IMR-90 (cell line): Measurements from ENCODE around the gene COL28A1. TPM values are rescaled to one million over a fixed set of nuclear protein-coding genes. Genes with fewer than 3 reads are reported as not detected.
A peak's percentile ranks its signal among the peaks of the same experiment; 100 is the strongest.

Experiments used
- ATAC-seq: fragments of 200-7000 bp; cut with Tn5 transposase; 2 replicates; pipeline ENCODE4 v1.9.1; 2020; ENCODE audit warnings: low read depth, mild to moderate bottlenecking, moderate library complexity
- BruUV-seq: library from RNA; stranded (reverse); fragments of 400-500 nt; replicated peaks from 2 replicates; lab custom pipeline; 2021; lab: Mats Ljungman, UMichigan
- CTCF ChIA-PET: fragments of 300-600 bp; formaldehyde crosslinking; extraction: SDS; loops from one replicate; lab custom pipeline; 2021; ENCODE audit warnings: antibody characterized with exemption; lab: Yijun Ruan, JAX
- POLR2A ChIA-PET: fragments of 300-600 bp; sonication (Branson Sonifier 250); formaldehyde crosslinking; loops from one replicate; lab custom pipeline; 2022; ENCODE audit warnings: antibody characterized with exemption; ENCODE audit not compliant: unreplicated experiment; lab: Charles Lee
- DNase-seq: peaks from one replicate; pipeline ENCODE4 v3.0.0; 2013
- H2AFZ ChIP-seq: replicated peaks from 2 replicates; pipeline ENCODE3; 2013; ENCODE audit warnings: low read length, mild to moderate bottlenecking; ENCODE audit not compliant: poor library complexity
- H2AK5ac ChIP-seq: 2 replicates; pipeline ENCODE4 v1.6.1; 2013; ENCODE audit warnings: low read depth, low read length, inconsistent platforms
- H2AK9ac ChIP-seq: replicated peaks from 2 replicates; pipeline ENCODE3; 2013; ENCODE audit warnings: mild to moderate bottlenecking, low read depth, low read length, moderate library complexity; ENCODE audit not compliant: poor library complexity
- H2BK120ac ChIP-seq: 2 replicates; pipeline ENCODE4 v1.6.1; 2013; ENCODE audit warnings: low read depth, low read length, inconsistent platforms
- H2BK15ac ChIP-seq: 3 replicates; pipeline ENCODE4 v1.6.1; 2013; ENCODE audit warnings: low read depth, low read length, inconsistent platforms
- H2BK20ac ChIP-seq: 2 replicates; pipeline ENCODE4 v1.6.1; 2013; ENCODE audit warnings: low read depth, mild to moderate bottlenecking, inconsistent platforms, low read length, moderate library complexity
- H2BK5ac ChIP-seq: 2 replicates; pipeline ENCODE4 v1.6.1; 2013; ENCODE audit warnings: mild to moderate bottlenecking, low read depth, low read length, inconsistent platforms; ENCODE audit not compliant: poor library complexity, severe bottlenecking
- H3K14ac ChIP-seq: replicated peaks from 2 replicates; pipeline ENCODE4 v1.6.1; 2013; ENCODE audit warnings: low read depth, low read length, inconsistent platforms
- H3K18ac ChIP-seq: 2 replicates; pipeline ENCODE4 v1.6.1; 2013; ENCODE audit warnings: low read depth, low read length, control low read depth
- H3K23ac ChIP-seq: 2 replicates; pipeline ENCODE4 v1.6.1; 2013; ENCODE audit warnings: low read depth, low read length, inconsistent platforms
- H3K27ac ChIP-seq: 2 replicates; pipeline ENCODE4 v1.5.1; 2013; ENCODE audit warnings: mild to moderate bottlenecking, control low read depth, low read length; ENCODE audit not compliant: insufficient read depth
- H3K27me3 ChIP-seq: 2 replicates; pipeline ENCODE4 v1.6.1; 2013; ENCODE audit warnings: low read length; ENCODE audit not compliant: control insufficient read depth, insufficient read depth
- H3K36me3 ChIP-seq: 2 replicates; pipeline ENCODE4 v1.6.1; 2013; ENCODE audit warnings: low read length, mixed read lengths; ENCODE audit not compliant: control insufficient read depth, insufficient read depth
- H3K4ac ChIP-seq: 2 replicates; pipeline ENCODE4 v1.6.1; 2013; ENCODE audit warnings: low read depth, low read length, inconsistent platforms
- H3K4me1 ChIP-seq: 2 replicates; pipeline ENCODE4 v1.6.1; 2013; ENCODE audit warnings: low read length, mixed read lengths; ENCODE audit not compliant: control insufficient read depth, insufficient read depth
- H3K4me2 ChIP-seq: 2 replicates; pipeline ENCODE4 v1.6.1; 2013; ENCODE audit warnings: low read depth, mild to moderate bottlenecking, control low read depth, low read length, moderate library complexity
- H3K4me3 ChIP-seq: 2 replicates; pipeline ENCODE4 v1.5.1; 2013; ENCODE audit warnings: low read depth, mild to moderate bottlenecking, control low read depth, low read length, moderate library complexity; ENCODE audit not compliant: insufficient read depth
- H3K56ac ChIP-seq: 2 replicates; pipeline ENCODE4 v1.6.1; 2013; ENCODE audit warnings: low read length, inconsistent platforms; ENCODE audit not compliant: insufficient read depth; ENCODE audit errors: extremely low read depth
- H3K79me1 ChIP-seq, 2 experiments: 2 replicates each; pipeline ENCODE4 v1.6.1; 2013; ENCODE audit warnings: low read length in 2 of 2, inconsistent platforms in 1 of 2, low read depth in 1 of 2
- H3K9ac ChIP-seq: 2 replicates; pipeline ENCODE4 v1.6.1; 2013; ENCODE audit warnings: low read depth, low read length, control low read depth
- H3K9me1 ChIP-seq: 2 replicates; pipeline ENCODE4 v1.6.1; 2013; ENCODE audit warnings: low read length, inconsistent platforms; ENCODE audit not compliant: insufficient read depth
- H3K9me3 ChIP-seq: 2 replicates; pipeline ENCODE4 v1.6.1; 2013; ENCODE audit warnings: low read length; ENCODE audit not compliant: control insufficient read depth, insufficient read depth
- H4K20me1 ChIP-seq: 2 replicates; pipeline ENCODE4 v1.6.1; 2013; ENCODE audit warnings: low read length, inconsistent platforms; ENCODE audit not compliant: insufficient read depth
- H4K5ac ChIP-seq: 2 replicates; pipeline ENCODE4 v1.6.1; 2013; ENCODE audit warnings: mild to moderate bottlenecking, low read depth, low read length, control low read depth
- H4K8ac ChIP-seq, 2 experiments: 2 replicates each; pipeline ENCODE4 v1.6.1; 2013; ENCODE audit warnings: low read depth in 2 of 2, low read length in 2 of 2, control low read depth in 1 of 2, inconsistent platforms in 1 of 2
- H4K91ac ChIP-seq: 2 replicates; pipeline ENCODE4 v1.6.1; 2013; ENCODE audit warnings: low read depth, low read length, inconsistent platforms; ENCODE audit not compliant: insufficient read depth
- BHLHE40 ChIP-seq: fragments of 150-350 bp; IDR thresholded peaks from 2 replicates; pipeline ENCODE4 v1.6.1; 2016; ENCODE audit warnings: mild to moderate bottlenecking, low read depth, low read length
- CEBPB ChIP-seq: IDR thresholded peaks from 2 replicates; pipeline ENCODE4 v1.6.1; 2012; ENCODE audit warnings: low read depth, low read length, improper control_type of control experiment
- CHD1 ChIP-seq: IDR thresholded peaks from 2 replicates; pipeline ENCODE4 v1.6.1; 2012; ENCODE audit warnings: low read depth, low read length, improper control_type of control experiment
- FOS ChIP-seq: fragments of 150-350 bp; IDR thresholded peaks from 2 replicates; pipeline ENCODE4 v1.6.1; 2016; ENCODE audit warnings: low read depth, low read length
- MAFK ChIP-seq: IDR thresholded peaks from 2 replicates; pipeline ENCODE4 v1.6.1; 2012; ENCODE audit warnings: low read depth, low read length, improper control_type of control experiment
- MAZ ChIP-seq: IDR thresholded peaks from 2 replicates; pipeline ENCODE4 v1.6.1; 2012; ENCODE audit warnings: low read depth, mild to moderate bottlenecking, low read length, improper control_type of control experiment, moderate library complexity, borderline replicate concordance
- MXI1 ChIP-seq: IDR thresholded peaks from 2 replicates; pipeline ENCODE4 v1.6.1; 2012; ENCODE audit warnings: low read depth, mild to moderate bottlenecking, low read length, moderate library complexity, borderline replicate concordance
- NFE2L2 ChIP-seq: fragments of 150-350 bp; IDR thresholded peaks from 2 replicates; pipeline ENCODE4 v1.6.1; 2016; ENCODE audit warnings: low read depth, mild to moderate bottlenecking, low read length
- POLR2A ChIP-seq: IDR thresholded peaks from 2 replicates; pipeline ENCODE4 v1.6.1; 2012; ENCODE audit warnings: mild to moderate bottlenecking, low read depth, low read length
- RAD21 ChIP-seq: IDR thresholded peaks from 2 replicates; pipeline ENCODE4 v1.6.1; 2012; ENCODE audit warnings: low read length, improper control_type of control experiment
- RCOR1 ChIP-seq: IDR thresholded peaks from 2 replicates; pipeline ENCODE4 v1.6.1; 2012; ENCODE audit warnings: mild to moderate bottlenecking, low read length, improper control_type of control experiment; ENCODE audit not compliant: insufficient replicate concordance
- RFX5 ChIP-seq: IDR thresholded peaks from 2 replicates; pipeline ENCODE4 v1.8.0; 2012; ENCODE audit warnings: low read depth, mild to moderate bottlenecking, low read length, moderate library complexity
- WGBS, 2 experiments: methylation state at CpG; one replicate each; pipeline versions ENCODE4 v1.1.5 to v1.1.7; 2013; ENCODE audit warnings: missing lambda C conversion rate in 2 of 2; ENCODE audit not compliant: insufficient read length in 1 of 2; ENCODE audit errors: extremely low coverage in 2 of 2; 5-methylcytosine and 5-hydroxymethylcytosine counted together
- dilution Hi-C: fragments of 300-500 bp; cut with HindIII; formaldehyde crosslinking; loops from one replicate; pipeline ENCODE4 v1.14.3; 2018; ENCODE audit warnings: low sequenced_read_pairs; ENCODE audit not compliant: unreplicated experiment
- in situ Hi-C: fragments of 300-500 bp; cut with MboI; formaldehyde crosslinking; loops from 3 replicates; pipeline ENCODE4 v1.14.3; 2019; ENCODE audit warnings: low sequenced_read_pairs, inconsistent platforms, mixed read lengths
- intact Hi-C: fragments of 100-400 bp; cut with micrococcal nuclease; formaldehyde crosslinking; loops from 2 replicates; pipeline ENCODE4 v1.10.0; 2022
- polyA plus RNA-seq, 3 experiments: library from polyadenylated mRNA; depleted of rRNA; stranded (reverse); fragments of >200 nt; gene quantifications; 2 replicates each; pipeline ENCODE4 v1.2.3, GENCODE V29; 2012; ENCODE audit warnings: low replicate concordance in 1 of 3
- total RNA-seq: library from RNA; depleted of rRNA; stranded (reverse); fragments of >200 nt; gene quantifications from 2 replicates; pipeline ENCODE4 v1.2.3, GENCODE V29; 2012
- TF ChIP-seq, protein P1 (sequence below): fragments of 150-350 bp; IDR thresholded peaks from 2 replicates; pipeline ENCODE4 v1.6.1; 2017; ENCODE audit warnings: mild to moderate bottlenecking, antibody characterized with exemption, low read length, low read depth
- TF ChIP-seq, protein P2 (sequence below): conservative IDR thresholded peaks from 2 replicates; pipeline ENCODE4 v1.5.1; 2012; ENCODE audit warnings: mild to moderate bottlenecking, low read depth, low read length, improper control_type of control experiment
- TF ChIP-seq, protein P3 (sequence below): fragments of 150-350 bp; IDR thresholded peaks from 2 replicates; pipeline ENCODE4 v1.6.1; 2016; ENCODE audit warnings: low read depth, mild to moderate bottlenecking, low read length, moderate library complexity, borderline replicate concordance

Gene COL28A1
- total and polyA plus RNA-seq, 2 of the 4 experiments (the other 2 are of a cell fraction): under 0.01 to 0.05 TPM

DNA sequence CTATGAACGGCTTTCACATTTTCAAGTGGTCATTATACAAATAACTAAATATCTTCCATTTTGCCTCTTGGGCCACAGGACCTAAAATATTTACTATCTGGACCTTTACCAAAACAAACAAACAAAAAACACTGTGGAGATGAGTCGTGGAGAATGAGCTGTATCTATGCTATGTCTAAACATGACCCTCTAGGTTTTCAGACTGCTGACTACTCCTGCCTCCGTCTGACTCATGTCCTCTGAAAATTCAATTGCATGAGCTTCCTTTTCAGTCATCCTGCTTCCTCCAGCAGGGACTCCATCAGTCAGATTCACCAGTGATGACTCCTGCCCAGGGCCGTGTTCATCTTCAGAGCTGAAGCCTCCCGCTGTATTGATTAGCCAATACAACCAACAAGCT is 96.8 kb downstream of the COL28A1 start:
- peak overlapping the region; percentile 38 for H3K18ac ChIP-seq
- ChIA-PET CTCF (interaction anchor here (1.0 to 1.7 kb wide), 3 partner anchors 9 to 47 kb away, joined by 3 to 4 read pairs (median 3); no protein-coding TSS in a partner anchor), POLR2A (no interaction called here)
- H2BK5ac ChIP-seq: peak overlapping the region; percentile 84
- no peaks in the 10 kb centered on the region for H4K20me1 ChIP-seq
- intact Hi-C loops (loop anchor here (2.0 kb wide), 1 partner anchor 54 kb away; no protein-coding TSS in a partner anchor), dilution Hi-C loops (no loop called here), in situ Hi-C loops (loop anchor here (25.0 kb wide), 2 partner anchors 323 to 523 kb away; partner anchors contain the start of gene GLCCI1)
- peak overlapping the region; percentile 17; the same call in 1 of the 2 replicates for H4K5ac ChIP-seq
- peak overlapping the region; percentile 98 for H3K4ac ChIP-seq
- H3K4me2 ChIP-seq: 0 out of 2 replicates have a peak overlapping the region, but pooled peaks have one; percentile 1
- no peak overlapping the region for H3K4me3 ChIP-seq
- peak; percentile 97 for ATAC-seq
- H3K23ac ChIP-seq: peak overlapping the region; percentile 90
- H3K9me3 ChIP-seq: no peaks in the 10 kb centered on the region
- no TSS peak for BruUV-seq
- H3K27ac ChIP-seq: peak overlapping the region; percentile 78
- H2BK15ac ChIP-seq: peak overlapping the region; percentile 99; the same call in 2 of the 3 replicates
- peak overlapping the region; percentile 99 for H2BK120ac ChIP-seq
- no peaks in the 10 kb centered on the region for H3K36me3 ChIP-seq
- peak; percentile 99 for DNase-seq
- H3K27me3 ChIP-seq: no peaks in the 10 kb centered on the region
- no peaks in the 10 kb centered on the region for H3K79me1 ChIP-seq
- H3K14ac ChIP-seq: peak overlapping the region; percentile 92
- H4K91ac ChIP-seq: peak overlapping the region; percentile 99
- WGBS, 2 experiments: 0% methylated on average over 2 of the region's 5 CpGs; no CpG with 5 or more reads in 1 of the 2 experiments
- H2AK9ac ChIP-seq: no peak overlapping the region
- H2BK20ac ChIP-seq: peak overlapping the region; percentile 99
- H3K4me1 ChIP-seq: peaks cover 8% of the 10 kb centered on the region
- H2AFZ ChIP-seq: peak overlapping the region; percentile 82
- peak overlapping the region; percentile 81 to 91 for H4K8ac ChIP-seq
- no peak overlapping the region; the same call in 1 of the 2 replicates for H3K9ac ChIP-seq
- peak overlapping the region; percentile 96 for H3K56ac ChIP-seq
- peak overlapping the region; percentile 96 for H2AK5ac ChIP-seq
- H3K9me1 ChIP-seq: peaks cover 7% of the 10 kb centered on the region; the same call in 1 of the 2 replicates
- TF ChIP-seq MXI1: peak; percentile 27; the same call in 1 of the 2 replicates
- TF ChIP-seq RCOR1: peak; percentile 91
- TF ChIP-seq MAZ: peak; percentile 47; the same call in 1 of the 2 replicates
- TF ChIP-seq POLR2A: no peak
- TF ChIP-seq CEBPB: peak; percentile 79
- TF ChIP-seq RFX5: no peak
- no peak for TF ChIP-seq RAD21
- TF ChIP-seq BHLHE40: 0 out of 2 replicates have a peak, but pooled peaks have one; percentile 54
- TF ChIP-seq NFE2L2: peak; percentile 40; the same call in 1 of the 2 replicates
- TF ChIP-seq MAFK: peak; percentile 70
- TF ChIP-seq, protein P1, sequence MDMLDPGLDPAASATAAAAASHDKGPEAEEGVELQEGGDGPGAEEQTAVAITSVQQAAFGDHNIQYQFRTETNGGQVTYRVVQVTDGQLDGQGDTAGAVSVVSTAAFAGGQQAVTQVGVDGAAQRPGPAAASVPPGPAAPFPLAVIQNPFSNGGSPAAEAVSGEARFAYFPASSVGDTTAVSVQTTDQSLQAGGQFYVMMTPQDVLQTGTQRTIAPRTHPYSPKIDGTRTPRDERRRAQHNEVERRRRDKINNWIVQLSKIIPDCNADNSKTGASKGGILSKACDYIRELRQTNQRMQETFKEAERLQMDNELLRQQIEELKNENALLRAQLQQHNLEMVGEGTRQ: no peak
- no peak for TF ChIP-seq CHD1
- TF ChIP-seq, protein P2, sequence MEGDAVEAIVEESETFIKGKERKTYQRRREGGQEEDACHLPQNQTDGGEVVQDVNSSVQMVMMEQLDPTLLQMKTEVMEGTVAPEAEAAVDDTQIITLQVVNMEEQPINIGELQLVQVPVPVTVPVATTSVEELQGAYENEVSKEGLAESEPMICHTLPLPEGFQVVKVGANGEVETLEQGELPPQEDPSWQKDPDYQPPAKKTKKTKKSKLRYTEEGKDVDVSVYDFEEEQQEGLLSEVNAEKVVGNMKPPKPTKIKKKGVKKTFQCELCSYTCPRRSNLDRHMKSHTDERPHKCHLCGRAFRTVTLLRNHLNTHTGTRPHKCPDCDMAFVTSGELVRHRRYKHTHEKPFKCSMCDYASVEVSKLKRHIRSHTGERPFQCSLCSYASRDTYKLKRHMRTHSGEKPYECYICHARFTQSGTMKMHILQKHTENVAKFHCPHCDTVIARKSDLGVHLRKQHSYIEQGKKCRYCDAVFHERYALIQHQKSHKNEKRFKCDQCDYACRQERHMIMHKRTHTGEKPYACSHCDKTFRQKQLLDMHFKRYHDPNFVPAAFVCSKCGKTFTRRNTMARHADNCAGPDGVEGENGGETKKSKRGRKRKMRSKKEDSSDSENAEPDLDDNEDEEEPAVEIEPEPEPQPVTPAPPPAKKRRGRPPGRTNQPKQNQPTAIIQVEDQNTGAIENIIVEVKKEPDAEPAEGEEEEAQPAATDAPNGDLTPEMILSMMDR: no peak
- peak; percentile 98 for TF ChIP-seq FOS
- TF ChIP-seq, protein P3, sequence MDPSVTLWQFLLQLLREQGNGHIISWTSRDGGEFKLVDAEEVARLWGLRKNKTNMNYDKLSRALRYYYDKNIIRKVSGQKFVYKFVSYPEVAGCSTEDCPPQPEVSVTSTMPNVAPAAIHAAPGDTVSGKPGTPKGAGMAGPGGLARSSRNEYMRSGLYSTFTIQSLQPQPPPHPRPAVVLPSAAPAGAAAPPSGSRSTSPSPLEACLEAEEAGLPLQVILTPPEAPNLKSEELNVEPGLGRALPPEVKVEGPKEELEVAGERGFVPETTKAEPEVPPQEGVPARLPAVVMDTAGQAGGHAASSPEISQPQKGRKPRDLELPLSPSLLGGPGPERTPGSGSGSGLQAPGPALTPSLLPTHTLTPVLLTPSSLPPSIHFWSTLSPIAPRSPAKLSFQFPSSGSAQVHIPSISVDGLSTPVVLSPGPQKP: no peak
